K562 (cell line): ENCODE results near the gene TAF11L12. TPM values are rescaled to one million over a fixed set of nuclear protein-coding genes. Genes with fewer than 3 reads are reported as not detected.

Experiments
- COPS2 ChIP-seq: fragments of 450-650 bp; conservative IDR thresholded peaks from 2 replicates; pipeline ENCODE4 v1.6.1; 2016; ENCODE audit warnings: mild to moderate bottlenecking, moderate library complexity
- E2F8 ChIP-seq: fragments of 450-650 bp; IDR thresholded peaks from 2 replicates; pipeline ENCODE4 v1.7.1; 2018; ENCODE audit warnings: mild to moderate bottlenecking, low read depth; ENCODE audit not compliant: partially characterized antibody
- ELF1 ChIP-seq: fragments of 200-800 bp; sonication (Bioruptor generic); IDR thresholded peaks from 2 replicates; pipeline ENCODE4 v1.6.1; 2016; ENCODE audit warnings: missing genetic modification characterization, missing compliant biosample characterization
- NCOA4 ChIP-seq: fragments of 450-650 bp; IDR thresholded peaks from 2 replicates; pipeline ENCODE4 v1.6.1; 2018; ENCODE audit warnings: mild to moderate bottlenecking; ENCODE audit not compliant: partially characterized antibody
- PHF21A ChIP-seq: fragments of 450-650 bp; IDR thresholded peaks from 2 replicates; pipeline ENCODE4 v1.6.1; 2017; ENCODE audit warnings: low read depth, borderline replicate concordance
- ZNF609 ChIP-seq: sonication (generic); formaldehyde crosslinking; IDR thresholded peaks from 2 replicates; pipeline ENCODE4 v1.8.1; 2023; ENCODE audit warnings: missing genetic modification reagents, mild to moderate bottlenecking, borderline replicate concordance
- ZNF780A ChIP-seq: fragments of 250-450 bp; sonication (Bioruptor Pico); IDR thresholded peaks from 2 replicates; pipeline ENCODE4 v1.5.0; 2021; ENCODE audit warnings: mild to moderate bottlenecking
- polyA plus RNA-seq, 8 experiments: library from polyadenylated mRNA; depleted of rRNA in 4 of 8; stranded (reverse) in 5 of 8; unstranded in 3 of 8; fragments of >200 nt; fragmentation: Nextera tagmentation in 2 of 8; fragmentation: Illumina TruSeq in 1 of 8; extraction: Ambion mirVana in 2 of 8; extraction: Trizol in 1 of 8; gene quantifications; 2 replicates each; pipeline versions ENCODE4 v1.2.1 to v1.2.3, GENCODE V29; 2011 to 2014; ENCODE audit warnings: inconsistent platforms in 1 of 8, missing spikeins in 1 of 8
- total RNA-seq, 7 experiments: library from RNA; depleted of rRNA in 6 of 7; stranded (reverse); fragments of >200 nt in 6 of 7; fragmentation: Illumina TruSeq in 2 of 7; extraction: Trizol in 2 of 7; gene quantifications; 2 replicates each; pipeline versions ENCODE4 v1.2.1 to v1.2.3, GENCODE V29; 2011 to 2021; ENCODE audit warnings: low replicate concordance in 1 of 7
- TF ChIP-seq, protein P1 (sequence below): fragments of 450-650 bp; conservative IDR thresholded peaks from 2 replicates; pipeline ENCODE4 v1.6.1; 2016; ENCODE audit warnings: missing genetic modification characterization, low read depth, mild to moderate bottlenecking, missing compliant biosample characterization, moderate library complexity

TAF11L12 gene
- total and polyA plus RNA-seq, 9 of the 15 experiments (the other 6 are each of a cell fraction or from before 2014, with no cell fraction given): not detected

GRCh38 chr5:17619354-17619753, 9.2 kb downstream of the TAF11L12 start (continued):
- TF ChIP-seq ZNF609 (CRISPR knock-in tag): no peak
- no peak for TF ChIP-seq E2F8
- TF ChIP-seq, protein P1, sequence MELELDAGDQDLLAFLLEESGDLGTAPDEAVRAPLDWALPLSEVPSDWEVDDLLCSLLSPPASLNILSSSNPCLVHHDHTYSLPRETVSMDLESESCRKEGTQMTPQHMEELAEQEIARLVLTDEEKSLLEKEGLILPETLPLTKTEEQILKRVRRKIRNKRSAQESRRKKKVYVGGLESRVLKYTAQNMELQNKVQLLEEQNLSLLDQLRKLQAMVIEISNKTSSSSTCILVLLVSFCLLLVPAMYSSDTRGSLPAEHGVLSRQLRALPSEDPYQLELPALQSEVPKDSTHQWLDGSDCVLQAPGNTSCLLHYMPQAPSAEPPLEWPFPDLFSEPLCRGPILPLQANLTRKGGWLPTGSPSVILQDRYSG: no peak
- no peak for TF ChIP-seq ZNF780A (CRISPR knock-in tag)
- no peak for TF ChIP-seq NCOA4
- TF ChIP-seq PHF21A: no peak
- no peak for TF ChIP-seq COPS2
- TF ChIP-seq ELF1 (tag): no peak
